ENCODE measurements around the gene IL12RB1.

- TF ChIP-seq CTCF (IDR thresholded peaks at IDR 0.05): no peak
- no peak for TF ChIP-seq EP300 (IDR thresholded peaks at IDR 0.05)
- no peak for TF ChIP-seq POLR2AphosphoS5 (IDR thresholded peaks at IDR 0.05)
These were observed 43.1 kb downstream of the IL12RB1 start for GRCh38 chr19:18043676-18044075.

All from gastroesophageal sphincter (tissue), 3 donors.